Kidney tubule cell (primary cell): ENCODE results near the gene COG8.
"Not testable (repeated sequence)": the region's sequence is repeated elsewhere in the genome, so short reads cannot be mapped to it uniquely, and the experiment has no call there.

Experiments used
- DNase-seq: peaks from one replicate; pipeline ENCODE4 v3.0.0-alpha.2; 2018; ENCODE audit warnings: low spot score

Gene COG8

GRCh38 chr16:69319381-69319780 lies 20.0 kb downstream of the COG8 start:
- DNase-seq = no peak

DNA sequence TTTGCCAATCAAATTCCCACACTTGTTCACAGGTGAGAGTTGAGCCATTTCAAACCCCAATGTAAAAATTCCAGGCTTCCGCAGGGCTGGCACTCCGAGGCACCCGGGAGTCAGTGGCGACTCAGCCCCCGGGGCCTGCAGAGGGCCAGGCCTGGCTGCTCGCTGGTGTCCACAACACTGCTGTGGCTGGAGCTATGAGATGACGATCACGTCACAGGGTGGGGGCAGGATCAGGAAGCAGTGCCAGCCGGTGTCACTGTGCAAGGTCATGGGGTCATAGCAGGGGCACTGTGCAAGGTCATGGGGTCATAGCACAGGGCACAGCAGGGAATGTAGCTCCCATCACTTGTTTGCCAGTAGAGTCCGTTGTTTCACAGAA lies 20.5 kb downstream of the COG8 start:
- no peak for DNase-seq

DNA sequence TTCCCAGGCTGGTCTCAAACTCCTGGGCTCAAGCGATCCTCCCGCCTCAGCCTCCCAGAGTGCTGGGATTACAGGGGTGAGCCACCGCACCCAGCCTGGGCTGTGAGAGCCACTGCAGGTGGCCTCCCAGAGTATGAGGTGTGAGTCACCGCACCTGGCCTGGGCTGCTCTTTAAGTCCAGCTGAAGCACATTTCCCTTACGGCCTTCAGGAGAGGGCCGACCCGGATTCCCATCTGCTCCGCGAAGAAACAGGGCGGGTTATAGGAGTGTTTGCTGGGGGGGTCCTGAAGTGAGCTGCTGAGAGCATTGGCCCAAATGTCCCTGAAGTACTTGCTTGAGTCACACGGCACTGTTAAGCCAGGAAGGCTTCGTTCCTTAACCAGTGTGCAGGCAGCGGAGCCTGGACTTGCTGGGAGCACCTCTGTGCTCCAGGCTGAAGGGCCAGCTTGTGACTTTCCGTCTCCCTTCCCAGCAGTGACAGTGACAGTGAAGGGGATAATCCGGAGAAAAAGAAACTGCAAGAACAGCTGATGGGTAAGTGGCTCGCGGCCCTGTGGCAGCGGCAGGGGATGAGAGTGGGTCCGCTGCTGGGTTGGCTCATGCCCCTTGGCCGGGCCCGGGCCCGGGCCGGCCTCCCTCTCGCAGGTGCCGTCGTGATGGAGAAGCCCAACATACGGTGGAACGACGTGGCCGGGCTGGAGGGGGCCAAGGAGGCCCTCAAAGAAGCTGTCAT lies 21.0 kb downstream of the COG8 start:
- no peak for DNase-seq

GRCh38 chr16:69316595-69317034 lies 22.7 kb downstream of the COG8 start:
- DNase-seq = no peak

DNA sequence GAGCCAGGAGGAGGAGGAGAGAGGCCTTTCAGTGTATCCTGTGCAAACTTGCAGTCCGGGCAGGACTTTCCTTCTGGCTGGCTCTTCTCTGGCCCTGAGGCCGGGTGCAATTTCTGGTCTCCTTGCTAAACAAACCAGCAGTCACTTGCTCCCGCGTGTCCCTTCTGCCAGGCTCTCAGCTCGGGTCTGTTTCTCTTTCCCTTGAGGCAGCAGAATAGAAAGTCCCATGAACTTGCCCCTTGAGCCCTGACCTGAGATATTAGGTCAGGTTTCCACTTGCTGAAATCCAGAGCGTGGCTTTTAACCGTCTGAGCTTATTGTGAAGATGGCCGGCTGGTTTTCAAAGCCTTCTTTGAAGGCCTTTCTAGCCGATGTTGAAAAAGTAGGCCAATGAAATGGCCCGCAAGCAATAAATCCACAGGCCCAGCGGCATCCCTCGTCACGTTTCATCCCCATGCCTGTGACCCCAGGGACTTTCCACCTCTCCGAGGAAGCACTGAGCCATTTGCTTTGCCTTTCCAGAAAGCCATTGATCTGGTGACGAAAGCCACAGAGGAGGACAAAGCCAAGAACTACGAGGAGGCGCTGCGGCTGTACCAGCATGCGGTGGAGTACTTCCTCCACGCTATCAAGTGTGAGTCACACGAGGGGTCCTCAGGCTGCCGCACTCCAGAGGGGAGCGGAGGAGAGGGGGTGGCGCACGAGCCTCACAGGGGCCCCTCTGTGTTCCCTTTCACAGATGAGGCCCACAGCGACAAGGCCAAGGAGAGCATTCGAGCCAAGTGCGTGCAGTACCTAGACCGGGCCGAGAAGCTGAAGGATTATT lies 23.7 kb downstream of the COG8 start:
- DNase-seq = no peak

DNA sequence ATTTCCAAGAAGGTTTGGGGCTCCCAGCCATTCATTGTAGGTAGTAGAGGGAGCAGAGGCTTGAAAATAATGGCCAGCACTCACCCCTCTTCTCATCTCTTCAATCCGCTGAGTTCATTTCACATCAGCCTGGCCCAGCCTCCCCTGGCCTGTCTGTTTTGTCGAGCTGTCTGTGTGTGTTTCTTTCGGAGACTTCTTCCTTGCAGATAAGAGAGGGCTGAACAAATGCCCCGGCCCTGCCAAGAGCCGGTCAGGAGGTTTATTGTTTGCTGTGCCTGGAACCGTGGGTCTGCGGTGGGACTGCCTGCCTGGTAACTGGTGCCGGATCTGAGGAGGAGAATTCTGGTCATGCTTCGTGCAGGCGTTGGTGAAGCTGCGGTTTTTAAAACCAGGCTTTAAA lies 24.8 kb downstream of the COG8 start:
- DNase-seq = no peak

DNA sequence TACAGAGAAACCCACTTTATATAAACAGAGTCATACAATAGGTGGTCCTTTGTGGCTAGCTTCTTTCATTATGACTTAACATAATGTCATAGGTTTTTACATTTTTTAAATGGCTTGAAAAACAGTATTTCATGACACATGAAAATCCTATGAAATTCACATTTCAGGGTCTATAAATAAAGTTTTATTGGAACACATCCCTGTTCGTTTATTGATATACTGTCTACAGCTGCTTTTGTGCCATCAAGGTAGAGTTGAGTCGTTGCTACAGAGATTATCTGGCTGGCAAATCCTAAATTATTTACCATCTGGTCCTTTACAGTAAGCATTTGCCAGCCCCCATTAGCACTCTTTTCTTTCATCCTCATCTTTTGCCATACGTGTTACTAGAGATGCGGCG lies 25.9 kb downstream of the COG8 start:
- DNase-seq = no peak

DNA sequence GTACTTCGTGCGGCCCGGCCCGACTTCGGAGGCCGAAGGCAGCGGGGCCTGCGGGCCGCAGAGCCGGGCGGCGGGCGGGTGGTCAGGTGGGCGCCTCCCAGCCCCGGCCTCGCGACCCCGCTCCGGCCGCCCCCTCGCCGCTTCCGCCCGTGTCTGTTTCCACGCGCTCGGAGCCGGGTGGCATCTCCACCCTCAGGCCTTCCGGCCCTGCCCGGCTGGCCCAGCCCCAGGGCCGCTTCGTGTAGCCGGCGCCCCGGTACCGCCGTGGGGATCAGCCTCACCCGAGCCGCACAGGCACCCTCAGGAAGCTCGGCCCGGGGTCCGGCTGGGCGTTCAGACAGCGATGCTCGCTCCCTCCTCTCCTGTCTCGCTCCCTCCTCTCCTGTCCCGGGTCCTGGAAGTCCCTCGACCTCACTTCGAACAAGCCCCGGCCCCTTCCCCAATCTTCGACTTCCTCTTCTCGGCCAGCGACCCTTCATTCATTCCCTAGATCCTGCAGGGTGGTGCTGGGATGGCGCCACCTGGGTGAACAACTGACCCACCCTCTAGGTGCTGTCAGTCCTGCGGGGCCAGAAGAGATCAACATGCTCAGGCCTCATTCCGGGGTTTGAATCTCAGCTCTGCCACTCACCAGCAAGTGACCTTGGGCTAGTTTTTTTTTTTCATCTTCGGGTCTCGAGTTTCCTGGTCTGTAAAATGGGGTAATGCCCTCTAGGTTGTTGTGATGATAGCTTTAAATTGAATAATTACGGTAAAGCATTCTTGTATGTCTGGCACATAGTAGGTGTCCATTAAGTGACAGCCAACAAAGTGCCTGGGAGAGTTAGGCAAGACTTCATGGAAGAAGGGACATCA lies 27.6 kb downstream of the COG8 start:
- DNase-seq = peak; percentile 59

GRCh38 chr16:69310653-69311532 lies 28.5 kb downstream of the COG8 start, which contains the start of gene VPS4A:
VPS4A (plus strand) TSS chr16:69311350; CDS start chr16:69311512, 162 bp downstream.
- DNase-seq = peak; percentile 95

DNA sequence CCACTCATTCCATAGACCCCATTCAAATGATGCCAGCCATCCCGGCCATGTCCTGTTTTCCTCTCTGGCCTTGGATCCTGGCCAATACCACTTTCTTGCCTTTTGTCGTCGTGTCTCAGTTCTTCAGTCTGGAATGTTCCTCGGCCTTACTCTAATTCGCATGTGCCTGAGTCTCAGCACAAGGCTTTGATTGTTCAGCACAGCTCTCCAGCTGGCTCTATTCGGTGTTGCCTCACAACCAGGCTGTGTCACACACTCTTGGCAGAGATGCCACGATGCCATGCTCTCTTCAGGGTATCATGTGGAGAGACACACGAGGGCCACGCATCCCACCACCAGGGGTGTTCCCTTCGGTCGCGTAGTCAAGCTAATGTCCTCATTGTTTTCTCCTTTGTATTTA lies 30.0 kb downstream of the COG8 start:
- no peak for DNase-seq

GRCh38 chr16:69307856-69308255 lies 31.5 kb downstream of the COG8 start:
- no peak for DNase-seq

GRCh38 chr16:69307091-69307490 lies 32.3 kb downstream of the COG8 start:
- DNase-seq = no peak

DNA sequence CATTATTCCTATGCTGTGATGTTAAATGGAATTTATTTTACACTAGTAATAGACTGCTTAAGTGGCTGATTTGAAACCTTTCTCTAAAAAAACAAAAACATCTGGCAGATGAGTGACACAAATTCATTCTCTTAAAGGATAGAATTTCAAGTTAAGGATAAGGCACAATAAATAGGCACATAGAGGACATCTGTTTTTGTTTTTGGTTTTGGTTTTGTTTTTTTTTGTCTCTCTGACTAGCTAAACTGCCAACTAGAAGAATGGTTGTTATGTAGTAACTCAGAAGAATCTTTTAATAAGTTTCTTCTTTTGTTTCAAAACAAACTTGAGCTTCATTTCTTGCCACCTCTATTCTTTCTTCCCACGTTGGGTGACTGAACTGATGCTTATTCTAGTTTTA lies 33.3 kb downstream of the COG8 start:
- DNase-seq = no peak

GRCh38 chr16:69302301-69302700 lies 37.1 kb downstream of the COG8 start:
- DNase-seq = peak; percentile 30

- DNase-seq = no peak
Measured at GRCh38 chr16:69301861-69302260, 37.5 kb downstream of the COG8 start.

DNA sequence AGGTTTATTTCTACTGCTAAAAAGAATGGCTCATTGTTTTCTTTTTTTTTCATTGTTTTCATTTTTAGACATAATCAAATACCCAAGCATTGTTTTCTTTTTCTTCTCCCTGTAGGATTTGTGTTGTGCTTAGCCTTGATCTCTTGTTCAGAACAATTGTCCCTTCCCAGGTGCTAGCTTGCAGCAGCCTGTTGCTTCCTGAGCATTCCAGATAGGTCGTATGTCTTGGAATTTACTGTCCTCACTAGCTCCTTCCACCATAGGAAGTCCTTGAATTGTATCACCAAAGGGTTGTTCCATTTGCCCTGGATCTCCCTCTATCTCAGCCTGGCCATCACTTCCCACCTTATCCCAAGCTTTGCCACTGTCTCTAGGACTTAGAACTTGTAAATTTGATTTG lies 38.2 kb downstream of the COG8 start:
- no peak for DNase-seq

DNA sequence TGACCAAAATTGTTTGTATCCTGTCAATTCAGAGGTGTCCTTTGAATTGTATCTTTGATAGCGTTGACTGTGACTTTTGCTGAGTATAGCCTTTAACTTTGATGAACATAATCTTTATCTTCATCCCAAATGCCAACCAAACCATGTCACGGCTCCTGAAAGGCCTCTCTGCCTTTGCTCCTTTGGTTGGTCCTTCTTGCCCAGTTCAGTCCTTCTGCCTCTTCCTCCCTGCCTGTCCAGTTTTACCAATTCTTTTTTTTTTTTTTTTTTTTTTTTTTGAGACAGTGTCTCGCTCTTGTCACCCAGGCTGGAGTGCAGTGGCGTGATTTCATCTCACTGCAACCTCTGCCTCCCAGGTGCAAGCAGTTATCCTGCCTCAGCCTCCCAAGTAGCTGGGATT lies 41.1 kb downstream of the COG8 start:
- DNase-seq = no peak

GRCh38 chr16:69296771-69297170 lies 42.6 kb downstream of the COG8 start:
- DNase-seq = not testable (repeated sequence)

GRCh38 chr16:69294051-69294450 lies 45.3 kb downstream of the COG8 start:
- DNase-seq = no peak

DNA sequence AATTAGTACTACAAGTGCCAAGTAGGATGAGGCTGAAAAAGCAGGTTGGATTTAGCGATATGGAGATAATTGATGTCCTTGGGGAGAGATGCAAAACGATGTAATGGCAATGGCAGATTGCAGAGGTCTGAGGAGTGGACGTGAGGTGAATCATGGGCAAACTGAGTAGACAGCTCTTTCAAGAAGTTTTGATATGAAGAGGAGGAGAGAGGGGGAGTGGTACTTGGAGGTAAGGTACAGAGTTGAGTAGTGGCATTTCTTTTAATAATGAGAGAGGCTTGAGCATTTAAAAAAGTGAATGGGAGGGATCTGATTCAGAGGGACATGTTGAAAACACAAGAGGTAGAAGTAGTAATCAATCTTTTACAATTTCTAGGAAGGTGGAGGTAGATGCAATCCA lies 46.0 kb downstream of the COG8 start:
- DNase-seq = no peak

DNA sequence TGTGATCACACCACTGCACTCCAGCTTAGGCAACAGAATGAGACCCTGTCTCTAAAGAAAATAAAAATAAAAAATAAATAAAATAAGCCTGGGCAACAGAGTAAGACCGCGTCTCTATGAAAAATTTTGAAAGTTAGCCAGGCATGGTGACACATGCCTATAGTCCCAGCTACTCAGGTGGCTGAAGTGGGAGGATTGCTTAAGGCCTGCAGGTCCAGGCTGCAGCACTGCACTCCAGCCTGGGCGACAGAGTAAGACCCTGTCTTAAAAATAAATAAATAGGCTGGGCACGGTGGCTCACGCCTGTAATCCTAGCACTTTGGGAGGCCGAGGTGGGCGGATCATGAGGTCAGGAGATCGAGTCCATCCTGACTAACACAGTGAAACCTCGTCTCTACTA lies 47.7 kb downstream of the COG8 start:
- DNase-seq = not testable (repeated sequence)
